BE2C (cell line): Measurements from ENCODE around the gene SOX6.

Experiments used
- DNase-seq: peaks from one replicate; pipeline ENCODE4 v3.0.0-alpha.2; 2020
- H3K27me3 ChIP-seq: fragments of 250-450 bp; sonication (Bioruptor Pico); 2 replicates; pipeline ENCODE4 v1.5.1; 2020; ENCODE audit warnings: mild to moderate bottlenecking
- H3K36me3 ChIP-seq: fragments of 250-450 bp; sonication (Bioruptor Pico); 2 replicates; pipeline ENCODE4 v1.5.1; 2020; ENCODE audit warnings: mild to moderate bottlenecking
- H3K4me1 ChIP-seq: fragments of 250-450 bp; sonication (Bioruptor Pico); 2 replicates; pipeline ENCODE4 v1.5.1; 2020
- H3K4me3 ChIP-seq: 2 replicates; pipeline ENCODE4 v1.5.1; 2011; ENCODE audit warnings: low read depth, low read length
- H3K9me3 ChIP-seq: fragments of 250-450 bp; sonication (Bioruptor Pico); 2 replicates; pipeline ENCODE4 v1.5.1; 2020
- CTCF ChIP-seq: IDR thresholded peaks from 2 replicates; pipeline ENCODE4 v1.5.1; 2012; ENCODE audit warnings: mild to moderate bottlenecking, low read depth, low read length

SOX6 gene

GRCh38 chr11:16358726-16359125, 2.4 kb upstream of the SOX6 start:
- no peak overlapping the region for H3K4me3 ChIP-seq
- no peak for DNase-seq
- H3K9me3 ChIP-seq: no peaks in the 10 kb centered on the region
- no peaks in the 10 kb centered on the region for H3K36me3 ChIP-seq
- no peaks in the 10 kb centered on the region for H3K27me3 ChIP-seq
- no peaks in the 10 kb centered on the region for H3K4me1 ChIP-seq
- TF ChIP-seq CTCF: no peak

GRCh38 chr11:16357775-16358174, 1.4 kb upstream of the SOX6 start:
- no peaks in the 10 kb centered on the region for H3K9me3 ChIP-seq
- no peak overlapping the region for H3K4me3 ChIP-seq
- H3K4me1 ChIP-seq: no peaks in the 10 kb centered on the region
- TF ChIP-seq CTCF: no peak
- no peak for DNase-seq
- no peaks in the 10 kb centered on the region for H3K36me3 ChIP-seq
- no peaks in the 10 kb centered on the region for H3K27me3 ChIP-seq

- Histone ChIP-seq H3K9me3 (no peaks in the 10 kb centered on the region), H3K4me3 (no peak overlapping the region), H3K4me1 (no peaks in the 10 kb centered on the region), H3K36me3 (no peaks in the 10 kb centered on the region), H3K27me3 (no peaks in the 10 kb centered on the region)
- no peak for DNase-seq
- no peak for TF ChIP-seq CTCF
These were observed 531 bp upstream of the SOX6 start for GRCh38 chr11:16356761-16357393.

- DNase-seq: no peak
- H3K36me3 ChIP-seq: no peaks in the 10 kb centered on the region
- no peak overlapping the region for H3K4me3 ChIP-seq
- TF ChIP-seq CTCF: no peak
- H3K4me1 ChIP-seq: no peaks in the 10 kb centered on the region
- no peaks in the 10 kb centered on the region for H3K27me3 ChIP-seq
- H3K9me3 ChIP-seq: no peaks in the 10 kb centered on the region
These were observed 3.6 kb downstream of the SOX6 start for GRCh38 chr11:16352707-16353106.

- no peak for TF ChIP-seq CTCF
- no peaks in the 10 kb centered on the region for H3K4me1 ChIP-seq
- no peak overlapping the region for H3K4me3 ChIP-seq
- H3K27me3 ChIP-seq: no peaks in the 10 kb centered on the region
- DNase-seq: no peak
- no peaks in the 10 kb centered on the region for H3K36me3 ChIP-seq
- H3K9me3 ChIP-seq: no peaks in the 10 kb centered on the region
These were observed 6.2 kb downstream of the SOX6 start for GRCh38 chr11:16350125-16350524.

- no peak for DNase-seq
- no peaks in the 10 kb centered on the region for H3K4me1 ChIP-seq
- H3K36me3 ChIP-seq: no peaks in the 10 kb centered on the region
- H3K9me3 ChIP-seq: no peaks in the 10 kb centered on the region
- H3K27me3 ChIP-seq: no peaks in the 10 kb centered on the region
- no peak overlapping the region for H3K4me3 ChIP-seq
- no peak for TF ChIP-seq CTCF
These were observed 8.2 kb downstream of the SOX6 start for GRCh38 chr11:16347928-16348685.
